Measurements from ENCODE around the gene ASTE1. TPM values are rescaled to one million over a fixed set of nuclear protein-coding genes. Genes with fewer than 3 reads are reported as not detected.

Gene ASTE1
- total and polyA plus RNA-seq, 2 of the 8 experiments (the other 6 are each of a cell fraction or from before 2014, with no cell fraction given), result 6.4 TPM; not detected in 1

GRCh38 chr3:131048030-131048429 is 21.4 kb upstream of the ASTE1 start (continued):
- TF ChIP-seq FOSL1 (IDR thresholded peaks at IDR 0.05; ENCODE audit: insufficient read depth, low read depth, low read length) (no peak), MAFK (IDR thresholded peaks at IDR 0.05; ENCODE audit: low read depth, low read length) (no peak)
